Amniotic epithelial cell (primary cell): ENCODE measurements around the gene ENTPD7.
A peak's percentile ranks its signal among the peaks of the same experiment; 100 is the strongest.

Source experiments
- DNase-seq: peaks from one replicate; pipeline ENCODE4 v3.0.0-alpha.2; 2010; ENCODE audit warnings: low read depth

Gene ENTPD7

DNA sequence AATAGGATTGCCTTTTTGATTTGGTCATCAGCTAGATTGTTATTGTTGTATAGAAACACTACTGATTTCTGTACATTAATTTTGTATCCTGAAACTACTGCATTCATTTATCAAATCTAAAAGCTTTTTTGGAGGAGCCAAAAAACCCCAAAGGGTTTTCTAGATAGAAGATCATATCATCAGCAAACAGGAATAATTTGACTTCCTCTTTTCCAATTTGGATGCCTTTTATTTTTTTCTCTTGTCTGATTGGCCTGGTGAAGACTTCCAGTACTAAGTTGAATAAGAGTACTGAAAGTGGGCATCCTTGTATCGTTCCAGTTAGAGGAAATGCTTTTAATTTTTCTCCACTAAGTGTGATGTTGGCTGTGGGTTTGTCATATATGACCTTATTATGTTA, 10.6 kb upstream of the ENTPD7 start:
- no peak for DNase-seq

DNA sequence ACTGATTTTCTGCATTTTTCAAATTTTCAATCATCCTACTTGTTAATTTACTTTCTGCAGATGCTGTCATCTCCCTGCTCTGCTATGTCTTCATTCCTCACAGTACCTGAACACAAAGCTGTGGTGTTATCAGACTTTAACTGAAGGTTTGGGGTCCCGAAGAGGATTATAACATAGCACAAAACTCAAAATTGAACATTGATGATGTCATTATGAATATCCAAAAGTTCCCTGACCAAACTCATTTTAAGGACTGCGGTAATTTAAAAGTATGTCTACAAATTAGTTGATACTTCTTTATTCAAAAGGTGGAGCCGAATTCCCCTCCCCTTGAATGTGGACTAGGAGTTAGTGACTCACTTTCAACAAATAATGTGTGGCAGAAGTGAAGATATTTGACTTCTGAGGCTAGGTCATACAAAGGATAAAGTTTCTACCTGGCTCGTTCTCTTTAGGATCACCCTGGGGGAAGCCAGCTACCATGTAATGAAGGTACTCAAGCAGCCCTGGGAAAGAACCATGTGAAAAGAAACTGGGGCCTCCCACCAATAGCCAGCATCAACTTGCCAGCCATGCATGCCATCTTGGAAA, 6.4 kb upstream of the ENTPD7 start:
- no peak for DNase-seq

DNA sequence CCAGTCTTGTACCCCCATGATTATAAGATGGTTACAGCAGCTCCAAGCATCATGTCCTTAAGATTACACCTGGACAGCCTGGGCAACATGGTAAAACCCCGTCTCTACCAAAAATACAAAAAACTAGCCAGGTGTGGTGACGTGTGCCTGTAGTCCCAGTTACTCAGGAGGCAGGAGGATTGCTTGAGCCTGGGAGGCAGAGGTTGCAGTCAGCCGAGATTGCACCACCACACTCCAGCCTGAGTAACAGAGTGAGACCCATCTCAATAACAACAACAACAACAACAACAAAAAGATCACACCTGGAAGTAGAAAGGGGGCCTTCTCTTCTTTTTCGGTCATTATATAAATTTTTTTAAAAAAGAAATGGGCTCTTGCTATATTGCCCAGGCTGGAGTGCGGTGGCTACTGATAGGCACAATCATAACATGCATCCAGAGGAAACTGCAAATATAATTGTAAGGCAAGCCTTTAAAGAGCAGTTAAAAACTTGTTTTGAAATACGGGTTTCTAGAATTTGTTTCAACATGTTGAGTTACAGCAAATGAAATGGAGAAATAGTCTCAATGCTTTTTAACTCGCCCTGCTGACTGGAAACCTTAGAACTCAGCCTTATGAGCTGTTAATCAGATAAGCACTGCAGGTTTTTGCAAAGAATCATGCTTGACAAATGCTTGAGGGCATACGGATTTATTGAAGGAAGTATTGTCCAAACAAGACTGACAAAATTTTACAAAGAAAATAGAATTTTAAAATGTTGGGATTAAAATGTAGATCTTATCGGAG, 4.7 kb upstream of the ENTPD7 start:
- DNase-seq = peak; percentile 71

- DNase-seq = peak; percentile 69
Observed at GRCh38 chr10:99656199-99657064, 2.9 kb upstream of the ENTPD7 start.

DNA sequence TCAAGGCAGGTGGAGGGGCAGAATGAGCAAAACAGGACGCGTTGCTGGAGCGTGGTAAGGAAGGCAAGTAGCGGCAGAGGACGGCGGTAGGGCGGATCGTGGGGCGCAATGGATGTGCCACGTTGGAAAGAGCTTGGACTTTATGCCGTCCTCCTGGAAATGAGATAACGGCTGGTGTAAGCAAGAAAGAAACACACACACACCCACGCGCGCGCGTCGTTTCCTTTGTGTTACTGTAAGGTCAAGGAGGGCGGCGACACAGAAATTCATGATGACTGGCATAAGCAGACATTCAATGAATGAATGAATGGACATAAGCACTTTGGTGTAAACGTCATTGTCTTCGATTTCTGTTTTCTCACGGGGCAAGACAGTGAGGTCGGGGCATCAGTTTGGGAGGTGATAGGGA, 683 bp upstream of the ENTPD7 start:
- DNase-seq = peak; percentile 39

- no peak for DNase-seq
Observed at GRCh38 chr10:99659868-99660366, 608 bp downstream of the ENTPD7 start.

GRCh38 chr10:99660662-99661376, 1.5 kb downstream of the ENTPD7 start:
- DNase-seq = peak; percentile 50

- peak; percentile 91 for DNase-seq
Observed at GRCh38 chr10:99661377-99661763, 2.1 kb downstream of the ENTPD7 start.

GRCh38 chr10:99665304-99665703, 6.0 kb downstream of the ENTPD7 start:
- DNase-seq = no peak

DNA sequence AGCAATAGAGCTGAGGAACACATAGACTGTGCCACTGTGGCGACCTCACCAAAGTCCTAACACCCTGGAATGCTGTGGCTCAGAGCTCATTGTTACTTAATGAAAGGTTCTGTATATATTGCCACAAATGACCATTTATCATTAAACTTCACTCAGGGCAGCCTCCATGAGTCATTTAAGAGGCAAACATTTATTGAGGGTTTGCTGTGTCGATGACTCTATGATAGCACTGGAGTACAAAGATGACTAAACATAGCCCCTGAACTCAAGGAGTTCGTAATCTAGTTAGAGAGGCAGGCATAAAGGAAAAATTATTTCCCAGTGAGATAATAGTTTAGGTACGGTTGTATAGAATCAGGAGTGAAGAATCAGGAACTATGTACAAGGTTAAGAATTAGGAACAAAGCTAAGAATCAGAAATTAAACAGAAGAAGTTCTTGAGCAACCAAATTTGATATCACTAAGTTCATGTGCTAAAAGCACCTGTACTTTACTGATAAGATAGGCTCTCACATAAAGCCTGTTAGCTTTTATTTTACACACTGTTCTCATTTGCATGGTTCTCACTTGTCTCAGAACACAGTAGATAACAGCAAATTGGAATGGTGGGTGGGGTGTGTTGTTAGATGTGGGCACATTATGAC, 7.9 kb downstream of the ENTPD7 start:
- DNase-seq = peak; percentile 88

- no peak for DNase-seq
Observed at GRCh38 chr10:99671386-99671785, 12.1 kb downstream of the ENTPD7 start.

GRCh38 chr10:99672884-99673283, 13.6 kb downstream of the ENTPD7 start:
- no peak for DNase-seq

DNA sequence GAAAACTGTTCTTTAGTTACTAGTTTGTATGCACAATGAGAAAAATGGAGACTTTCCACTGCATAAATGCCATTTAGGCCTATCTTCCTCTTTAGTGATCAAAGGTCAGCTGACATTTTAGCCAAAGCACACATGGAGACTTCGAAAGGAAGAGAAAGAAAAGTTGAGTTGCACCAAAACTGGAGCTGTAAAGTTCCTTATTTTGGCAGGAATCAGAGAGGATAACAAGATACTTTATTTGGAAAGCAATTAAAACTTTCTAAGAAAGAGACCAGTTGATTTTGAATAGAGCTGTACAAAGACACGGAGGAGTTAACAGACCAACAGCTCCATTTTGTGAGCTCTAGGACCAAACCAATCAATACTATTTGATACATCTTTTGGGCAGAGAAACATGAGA, 14.2 kb downstream of the ENTPD7 start:
- DNase-seq = no peak

DNA sequence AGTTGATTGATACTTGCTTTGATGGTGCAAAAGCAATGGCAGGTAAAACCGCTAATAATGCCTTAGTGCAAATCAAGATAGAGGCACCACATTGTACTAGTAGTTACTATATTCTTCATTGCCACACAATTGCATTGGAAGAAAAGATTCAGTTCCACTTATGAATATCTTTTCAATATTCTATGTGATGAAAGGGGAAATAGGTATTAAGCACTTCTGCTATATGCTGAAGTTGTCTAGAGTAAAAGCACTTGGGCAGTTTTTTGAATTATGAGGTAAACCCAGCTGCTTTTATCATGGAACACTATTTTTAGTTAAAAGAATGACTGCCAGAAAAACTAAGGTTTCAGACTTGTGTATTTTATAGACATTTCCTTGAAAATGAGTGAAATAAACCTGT, 15.5 kb downstream of the ENTPD7 start:
- DNase-seq = no peak

DNA sequence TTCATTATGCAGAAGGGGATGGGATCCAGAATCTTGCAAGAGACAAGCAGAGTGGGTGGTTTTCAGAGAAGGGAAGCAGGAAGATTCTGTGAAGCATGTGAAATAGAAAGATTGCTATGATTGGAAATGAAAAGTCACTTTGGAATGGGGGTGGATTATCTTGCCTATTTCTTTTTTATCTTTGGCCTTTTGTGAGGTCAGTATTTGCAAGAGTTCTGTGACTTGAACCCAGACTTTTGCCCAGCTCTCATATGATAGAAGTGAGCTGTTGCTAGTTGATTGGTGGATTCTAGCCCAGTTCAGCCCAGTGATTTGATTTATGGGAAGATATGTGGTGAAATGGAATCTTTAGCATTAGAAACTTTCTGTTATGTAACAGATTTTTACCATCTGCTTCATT, 17.1 kb downstream of the ENTPD7 start:
- DNase-seq = peak; percentile 96

- DNase-seq = peak; percentile 46
Observed at GRCh38 chr10:99676895-99677294, 17.6 kb downstream of the ENTPD7 start.

DNA sequence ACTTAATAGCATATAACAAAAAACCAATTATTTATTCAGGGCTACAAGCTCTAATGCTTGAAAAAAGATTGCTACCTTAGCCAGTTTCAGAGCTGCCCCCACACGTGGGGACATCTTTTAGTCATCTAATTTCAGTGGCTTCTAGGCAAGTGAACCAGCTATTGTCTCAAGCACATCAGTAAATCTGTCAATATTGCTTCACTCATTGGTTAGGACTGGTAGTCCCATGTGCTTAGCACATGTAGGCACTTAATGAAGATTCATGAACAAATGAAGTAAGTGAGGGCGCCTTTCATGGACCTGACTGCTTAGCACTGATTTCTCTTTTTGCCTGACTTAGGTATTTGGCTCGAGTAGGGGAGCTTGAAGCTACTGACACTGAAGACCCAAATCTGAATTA, 19.6 kb downstream of the ENTPD7 start:
- DNase-seq = no peak

DNA sequence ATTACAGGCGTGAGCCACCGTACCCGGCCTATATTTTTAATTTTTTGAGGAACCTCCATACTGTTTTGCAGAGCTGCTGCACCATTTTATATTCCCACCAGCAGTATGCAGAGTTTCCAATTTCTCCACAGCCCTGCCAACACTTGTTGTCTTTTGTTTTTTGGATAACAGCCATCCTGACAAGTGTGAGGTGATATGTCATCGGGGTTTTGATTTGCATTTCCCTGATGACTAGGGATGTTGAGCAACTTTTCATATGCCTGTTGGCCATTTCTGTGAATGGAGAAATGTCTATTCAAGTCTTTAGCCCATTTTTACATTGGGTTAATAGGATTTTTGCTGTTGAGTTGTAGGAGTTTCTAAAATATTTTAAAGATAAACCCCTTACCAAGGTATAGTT, 22.2 kb downstream of the ENTPD7 start:
- DNase-seq = peak; percentile 82

DNA sequence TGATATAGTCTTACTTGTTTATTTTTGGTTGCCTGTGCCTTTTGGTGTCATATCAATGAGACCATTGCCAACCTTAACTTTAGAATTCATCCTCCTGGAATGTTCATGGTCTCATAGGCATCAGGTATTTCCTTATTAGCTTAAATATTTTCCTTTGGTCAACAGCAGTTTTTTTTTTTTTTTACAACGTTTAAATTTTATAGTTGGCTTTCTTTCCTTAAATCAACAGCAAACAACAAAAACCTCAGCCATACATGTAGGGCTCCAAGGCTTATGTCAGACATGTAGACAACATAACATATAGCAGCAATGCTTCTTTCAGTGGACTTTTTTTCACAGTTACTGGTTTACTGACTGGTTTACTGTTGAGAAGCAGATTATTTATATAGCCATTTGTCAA, 22.7 kb downstream of the ENTPD7 start:
- DNase-seq = no peak

GRCh38 chr10:99682752-99683151, 23.4 kb downstream of the ENTPD7 start:
- no peak for DNase-seq

- no peak for DNase-seq
Observed at GRCh38 chr10:99685597-99685967, 26.3 kb downstream of the ENTPD7 start.

GRCh38 chr10:99689461-99689860, 30.2 kb downstream of the ENTPD7 start:
- no peak for DNase-seq
